ENCODE measurements around the gene MYO7A. TPM values are rescaled to one million over a fixed set of nuclear protein-coding genes. Genes with fewer than 3 reads are reported as not detected.

Gene MYO7A
- total RNA-seq, 1 experiment from 2014 or later: 0.26 TPM

DNA sequence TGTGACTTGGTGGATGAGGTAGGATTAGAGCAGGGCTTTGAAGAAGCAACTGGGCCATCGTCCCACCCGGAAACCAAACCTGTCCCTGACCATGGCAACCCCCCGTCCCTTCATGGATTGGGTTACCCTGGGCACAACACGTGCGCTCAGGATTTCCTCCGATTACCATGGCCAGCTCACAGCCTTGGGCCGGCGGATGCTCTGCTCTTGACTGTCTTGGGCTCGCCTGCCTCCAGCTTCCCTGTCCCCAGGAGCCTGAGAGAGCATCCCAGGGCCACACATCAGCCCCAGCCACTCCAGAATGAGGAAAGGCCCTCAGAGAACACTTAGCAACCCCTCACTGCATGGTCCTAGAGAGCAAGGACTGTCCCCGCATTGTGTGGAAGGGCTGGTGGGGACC, 22.8 kb downstream of the MYO7A start:
- Mint-ChIP-seq H3K9me3 (ENCODE audit: unreplicated experiment) (no peaks in the 10 kb centered on the region), H3K4me3 (ENCODE audit: unreplicated experiment) (no peak overlapping the region), H3K27me3 (ENCODE audit: insufficient read depth, unreplicated experiment) (peaks cover 37% of the 10 kb centered on the region), H3K27ac (ENCODE audit: low read depth, unreplicated experiment) (no peak overlapping the region), H3K36me3 (ENCODE audit: insufficient read depth, unreplicated experiment) (no peaks in the 10 kb centered on the region), H3K4me1 (ENCODE audit: insufficient read depth, unreplicated experiment) (no peaks in the 10 kb centered on the region)
- POLR2A ChIA-PET: no interaction called here
- no TSS peak for BruUV-seq (replicated peaks)
- intact Hi-C loops (cut with micrococcal nuclease): no loop called here
- TF ChIP-seq, protein P1, sequence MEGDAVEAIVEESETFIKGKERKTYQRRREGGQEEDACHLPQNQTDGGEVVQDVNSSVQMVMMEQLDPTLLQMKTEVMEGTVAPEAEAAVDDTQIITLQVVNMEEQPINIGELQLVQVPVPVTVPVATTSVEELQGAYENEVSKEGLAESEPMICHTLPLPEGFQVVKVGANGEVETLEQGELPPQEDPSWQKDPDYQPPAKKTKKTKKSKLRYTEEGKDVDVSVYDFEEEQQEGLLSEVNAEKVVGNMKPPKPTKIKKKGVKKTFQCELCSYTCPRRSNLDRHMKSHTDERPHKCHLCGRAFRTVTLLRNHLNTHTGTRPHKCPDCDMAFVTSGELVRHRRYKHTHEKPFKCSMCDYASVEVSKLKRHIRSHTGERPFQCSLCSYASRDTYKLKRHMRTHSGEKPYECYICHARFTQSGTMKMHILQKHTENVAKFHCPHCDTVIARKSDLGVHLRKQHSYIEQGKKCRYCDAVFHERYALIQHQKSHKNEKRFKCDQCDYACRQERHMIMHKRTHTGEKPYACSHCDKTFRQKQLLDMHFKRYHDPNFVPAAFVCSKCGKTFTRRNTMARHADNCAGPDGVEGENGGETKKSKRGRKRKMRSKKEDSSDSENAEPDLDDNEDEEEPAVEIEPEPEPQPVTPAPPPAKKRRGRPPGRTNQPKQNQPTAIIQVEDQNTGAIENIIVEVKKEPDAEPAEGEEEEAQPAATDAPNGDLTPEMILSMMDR (IDR thresholded peaks at IDR 0.05; ENCODE audit: unreplicated experiment): no peak
- CTCF ChIA-PET: interaction anchor here (0.6 to 0.7 kb wide), 2 partner anchors 25 to 37 kb away, joined by 3 read pairs; no protein-coding TSS in a partner anchor
- DNase-seq (ENCODE audit: unreplicated experiment): no peak

DNA sequence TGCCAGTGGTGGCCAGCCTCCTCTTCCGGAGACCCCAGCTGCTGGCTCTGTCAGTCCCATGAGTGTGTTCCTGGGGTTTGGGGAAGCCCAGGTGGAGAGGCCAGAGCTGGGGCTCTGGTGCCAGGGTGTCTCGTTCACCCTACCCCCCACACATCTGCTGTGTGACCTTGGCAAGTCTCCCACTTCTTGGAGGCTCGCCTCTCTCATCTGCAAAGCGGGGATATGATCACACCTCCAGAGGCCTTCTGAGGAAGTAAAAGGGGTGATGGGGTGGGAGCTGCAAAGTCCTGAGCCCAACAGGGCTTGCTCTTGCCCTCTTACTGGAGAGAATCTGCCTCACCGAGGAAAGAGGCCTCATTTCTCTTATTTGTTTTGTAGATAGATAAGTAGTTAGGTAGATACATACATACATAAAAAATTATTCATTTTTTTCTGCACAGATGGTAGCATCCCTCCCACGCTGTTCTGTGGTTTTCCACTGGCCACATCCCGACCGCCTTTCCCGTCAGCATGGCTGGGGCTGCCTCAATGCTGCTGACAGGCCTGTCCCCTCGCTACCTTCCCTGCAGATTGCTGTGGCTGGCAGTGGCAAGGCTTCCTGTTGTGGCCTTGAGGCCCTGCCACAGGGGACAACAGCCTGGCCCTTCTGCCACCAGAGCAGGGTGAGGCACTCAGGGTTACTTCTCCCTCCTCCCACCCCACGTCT, 23.9 kb downstream of the MYO7A start:
- TF ChIP-seq, protein P1 (IDR thresholded peaks at IDR 0.05; ENCODE audit: unreplicated experiment): no peak
- Mint-ChIP-seq H3K4me1 (ENCODE audit: insufficient read depth, unreplicated experiment) (no peaks in the 10 kb centered on the region), H3K9me3 (ENCODE audit: unreplicated experiment) (no peaks in the 10 kb centered on the region), H3K4me3 (ENCODE audit: unreplicated experiment) (no peak overlapping the region), H3K27me3 (ENCODE audit: insufficient read depth, unreplicated experiment) (peaks cover 28% of the 10 kb centered on the region), H3K36me3 (ENCODE audit: insufficient read depth, unreplicated experiment) (no peaks in the 10 kb centered on the region), H3K27ac (ENCODE audit: low read depth, unreplicated experiment) (no peak overlapping the region)
- POLR2A ChIA-PET: no interaction called here
- no peak for DNase-seq (ENCODE audit: unreplicated experiment)
- intact Hi-C loops (cut with micrococcal nuclease): no loop called here
- CTCF ChIA-PET: no interaction called here
- no TSS peak for BruUV-seq (replicated peaks)

DNA sequence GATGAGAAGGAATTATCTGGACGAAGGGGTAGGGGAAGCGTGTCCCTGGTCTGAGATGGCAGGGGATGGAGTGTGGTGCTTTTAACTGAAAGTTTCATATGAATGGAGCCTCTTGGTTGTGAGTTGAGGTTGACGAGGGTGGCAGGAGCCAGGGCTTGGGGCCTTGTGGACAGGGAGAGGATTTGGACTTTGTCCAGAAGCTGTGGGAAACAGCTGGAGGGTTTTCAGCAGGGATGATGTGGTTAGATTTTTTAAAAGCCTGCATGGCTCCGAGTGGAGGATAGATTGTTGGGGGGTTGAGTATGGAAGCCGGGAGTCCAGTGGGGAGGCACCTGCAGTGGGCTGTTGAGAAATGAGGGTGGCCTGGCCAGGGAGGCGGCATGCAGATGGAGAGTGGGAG, 24.8 kb downstream of the MYO7A start:
- Mint-ChIP-seq H3K4me3 (ENCODE audit: unreplicated experiment) (no peak overlapping the region), H3K9me3 (ENCODE audit: unreplicated experiment) (no peaks in the 10 kb centered on the region), H3K36me3 (ENCODE audit: insufficient read depth, unreplicated experiment) (no peaks in the 10 kb centered on the region), H3K4me1 (ENCODE audit: insufficient read depth, unreplicated experiment) (no peaks in the 10 kb centered on the region), H3K27ac (ENCODE audit: low read depth, unreplicated experiment) (no peak overlapping the region), H3K27me3 (ENCODE audit: insufficient read depth, unreplicated experiment) (peaks cover 20% of the 10 kb centered on the region)
- intact Hi-C loops (cut with micrococcal nuclease): no loop called here
- BruUV-seq (replicated peaks): no TSS peak
- DNase-seq (ENCODE audit: unreplicated experiment): no peak
- ChIA-PET CTCF (interaction anchor here (0.6 to 0.8 kb wide), 2 partner anchors 17 to 40 kb away, joined by 3 to 4 read pairs; no protein-coding TSS in a partner anchor), POLR2A (no interaction called here)
- TF ChIP-seq, protein P1 (IDR thresholded peaks at IDR 0.05; ENCODE audit: unreplicated experiment): no peak

DNA sequence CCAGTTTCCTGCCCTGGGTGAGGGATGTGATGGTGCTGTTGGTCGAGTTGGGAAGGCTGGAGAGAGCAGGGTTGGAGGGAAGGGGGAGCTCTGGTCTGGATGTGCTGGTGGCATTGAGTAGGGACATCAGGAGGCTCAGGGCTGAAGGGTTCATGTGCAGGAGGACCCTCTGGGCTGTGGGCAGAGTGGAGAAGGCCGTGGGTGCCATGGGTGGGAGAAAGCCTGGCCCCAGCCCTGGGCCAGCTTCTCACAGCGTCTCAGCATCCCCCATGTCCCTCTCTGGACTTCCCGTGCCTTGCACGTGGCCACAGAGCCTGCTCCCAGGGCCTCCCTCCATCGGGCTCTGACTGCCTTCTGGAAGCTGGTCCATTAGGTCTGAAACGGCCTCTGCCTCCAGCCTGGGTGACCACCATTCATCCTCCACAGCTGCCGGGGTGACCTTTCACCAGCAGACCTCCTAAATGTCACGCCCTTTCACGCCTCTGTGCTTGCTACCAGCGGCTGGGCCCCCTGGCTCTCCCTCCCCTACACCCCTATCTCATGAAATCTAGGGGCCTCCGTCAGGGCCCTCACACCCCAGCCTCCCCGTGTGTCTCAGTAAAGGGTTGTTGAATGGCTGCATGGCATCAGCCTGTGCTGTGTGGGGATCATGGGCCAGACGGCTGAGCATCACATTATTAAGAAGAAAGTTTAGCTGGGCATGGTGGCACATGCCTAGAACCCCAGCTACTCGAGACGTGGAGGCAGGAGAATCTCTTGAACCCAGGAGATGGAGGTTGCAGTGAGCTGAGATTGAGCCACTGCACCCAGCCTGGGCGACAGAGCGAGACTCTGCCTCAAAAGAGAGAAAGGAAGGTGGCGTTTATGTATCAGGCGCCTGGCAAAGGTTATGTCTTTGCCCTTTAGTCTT, 25.5 kb downstream of the MYO7A start:
- CTCF ChIA-PET: interaction anchor here (0.7 to 0.9 kb wide), 3 partner anchors 16 to 233 kb away, joined by 3 read pairs; no protein-coding TSS in a partner anchor
- Mint-ChIP-seq H3K4me3 (ENCODE audit: unreplicated experiment) (no peak overlapping the region), H3K36me3 (ENCODE audit: insufficient read depth, unreplicated experiment) (no peaks in the 10 kb centered on the region), H3K27ac (ENCODE audit: low read depth, unreplicated experiment) (no peak overlapping the region), H3K4me1 (ENCODE audit: insufficient read depth, unreplicated experiment) (no peaks in the 10 kb centered on the region), H3K27me3 (ENCODE audit: insufficient read depth, unreplicated experiment) (peaks cover 22% of the 10 kb centered on the region), H3K9me3 (ENCODE audit: unreplicated experiment) (no peaks in the 10 kb centered on the region)
- intact Hi-C loops (cut with micrococcal nuclease): no loop called here
- BruUV-seq (replicated peaks): no TSS peak
- DNase-seq (ENCODE audit: unreplicated experiment): no peak
- POLR2A ChIA-PET: no interaction called here
- TF ChIP-seq, protein P1 (IDR thresholded peaks at IDR 0.05; ENCODE audit: unreplicated experiment): no peak

All from MCF 10A (cell line).